NCI-H1694 (cell line): Measurements from ENCODE around the gene CD300H.
A peak's percentile ranks its signal among the peaks of the same experiment; 100 is the strongest.
"Not testable (repeated sequence)": the region's sequence is repeated elsewhere in the genome, so short reads cannot be mapped to it uniquely, and the experiment has no call there.

Experiments used
- DNase-seq: peaks from one replicate; lab custom pipeline; 2025; lab: John Stamatoyannopoulos, UW

The CD300H gene

DNA sequence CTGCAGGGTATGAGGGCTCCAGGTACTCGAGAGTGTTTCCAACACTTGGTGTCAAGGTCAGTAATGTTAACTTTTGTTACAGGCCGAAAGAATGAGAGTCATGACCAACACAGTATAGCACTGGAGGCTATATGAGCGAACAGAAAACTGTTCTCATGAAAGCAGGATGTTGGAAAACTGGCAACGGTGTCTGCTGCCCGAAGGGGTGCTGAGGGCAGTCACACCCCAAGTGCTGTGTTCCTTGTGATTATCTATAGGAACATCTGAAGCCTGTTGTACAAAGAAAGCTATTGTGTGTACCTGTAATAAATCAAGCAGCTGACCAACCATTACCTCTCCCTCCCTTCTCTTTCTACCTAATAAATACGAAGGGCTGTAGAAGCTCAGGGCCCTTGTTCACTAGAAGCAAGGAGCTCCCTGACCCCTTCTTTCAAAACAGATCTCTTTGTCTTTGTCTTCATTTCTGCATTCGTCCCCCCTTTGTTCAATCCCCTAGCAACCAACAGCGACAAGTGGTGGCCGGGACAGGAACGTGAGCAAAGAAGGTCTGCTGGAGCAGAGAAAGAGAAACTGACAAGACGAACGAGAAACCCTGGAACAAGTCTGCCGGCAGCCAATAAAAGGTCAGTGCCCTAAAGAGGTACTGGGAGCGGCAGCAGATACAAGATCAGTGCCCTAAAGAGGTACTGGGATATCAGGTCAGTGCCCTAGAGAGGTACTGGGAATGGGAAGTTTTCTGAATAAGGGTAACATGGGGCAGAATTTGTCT is 17.2 kb upstream of the CD300H start:
- no peak for DNase-seq

DNA sequence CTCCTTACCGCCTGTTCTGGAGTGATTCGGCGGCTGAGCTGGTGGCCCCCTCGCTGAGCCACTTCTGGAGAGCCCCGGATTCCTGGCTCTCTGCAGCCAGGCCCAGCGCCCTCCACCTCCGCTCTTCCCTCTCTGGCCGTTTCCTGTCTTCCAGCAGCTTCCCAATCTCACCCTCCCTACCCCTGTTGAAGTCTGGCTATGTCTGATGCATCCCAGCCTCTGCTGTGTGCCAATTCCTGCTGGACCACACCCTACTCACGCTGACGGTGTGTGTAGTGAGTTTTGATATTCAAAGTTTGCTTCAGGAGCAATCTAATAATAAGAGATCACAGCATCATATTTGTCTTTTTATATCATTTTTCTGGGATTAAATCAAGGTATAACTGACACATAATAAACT is 15.3 kb upstream of the CD300H start:
- DNase-seq, result no peak

DNA sequence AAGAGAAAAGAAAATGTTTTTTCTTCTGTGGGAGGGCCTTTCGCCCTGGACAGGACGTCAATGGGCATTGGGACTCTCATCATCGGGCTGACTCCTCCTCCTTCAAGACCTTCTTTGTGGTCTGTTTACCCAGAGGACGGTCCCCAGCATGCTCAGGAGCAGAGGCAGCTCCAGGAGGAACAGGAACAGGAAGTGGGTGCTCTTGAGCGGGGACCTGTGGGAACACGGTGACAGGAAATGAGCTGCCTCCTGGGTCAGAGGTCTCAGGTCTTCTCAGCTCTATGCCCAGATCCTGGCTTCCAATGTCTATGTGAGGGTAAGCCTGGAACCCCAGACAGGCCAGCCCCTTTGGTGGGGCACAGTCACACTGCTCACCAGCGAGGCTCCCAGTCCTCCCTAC is 12.6 kb upstream of the CD300H start:
- DNase-seq, result no peak

DNA sequence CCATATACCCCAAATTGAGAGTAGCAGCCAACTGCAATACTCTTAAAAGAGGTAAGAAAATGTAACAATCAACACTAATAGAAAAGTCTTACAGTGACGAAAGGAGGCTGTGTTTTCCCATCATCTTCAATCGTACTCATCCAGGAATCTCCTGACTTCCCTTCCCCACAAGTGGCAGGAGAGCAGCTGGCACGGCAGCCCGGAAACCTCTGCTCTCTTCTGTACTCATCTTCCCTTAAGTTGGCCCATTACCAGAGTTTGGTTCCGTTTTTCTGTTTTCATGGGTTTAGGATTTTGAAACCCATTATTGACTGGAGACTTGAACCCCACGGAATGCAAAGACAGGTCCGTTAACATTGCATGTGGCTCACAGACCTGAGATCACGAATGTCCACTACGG is 11.7 kb upstream of the CD300H start:
- DNase-seq, result no peak

DNA sequence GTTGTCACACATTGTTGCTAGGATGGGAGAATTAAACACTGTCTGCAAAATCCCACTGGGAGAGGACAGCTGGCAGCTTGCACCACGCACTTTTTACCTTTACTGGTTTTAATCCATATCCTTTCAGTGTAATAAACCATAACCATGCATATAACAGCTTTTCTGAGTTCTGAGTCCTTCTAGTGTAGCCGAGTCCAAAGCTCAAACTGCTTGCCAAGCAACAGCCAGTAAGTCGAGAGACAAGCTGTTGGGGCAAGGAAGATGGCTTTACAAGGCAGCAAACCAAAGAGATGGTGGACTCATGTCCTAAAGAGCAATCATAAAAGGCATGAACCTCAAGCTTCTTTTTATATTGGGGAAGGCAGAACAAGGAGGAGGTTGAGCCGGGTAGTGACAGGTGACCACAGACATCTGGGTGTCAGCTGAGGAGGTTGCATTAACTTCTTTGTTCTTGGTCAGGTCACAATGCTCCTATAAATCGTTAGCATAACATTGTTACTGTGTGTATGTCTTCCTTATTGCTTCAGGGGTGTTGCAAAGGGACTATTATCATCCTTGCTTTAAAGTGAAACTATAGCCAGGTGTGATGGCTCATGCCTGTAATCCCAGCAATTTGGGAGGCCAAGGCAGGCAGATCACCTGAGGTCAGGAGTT is 7.3 kb upstream of the CD300H start:
- DNase-seq, result no peak

- DNase-seq, result not testable (repeated sequence)
These were observed 6.3 kb upstream of the CD300H start for GRCh38 chr17:74573635-74574034.

GRCh38 chr17:74573169-74573568 is 5.9 kb upstream of the CD300H start:
- DNase-seq, result no peak

DNA sequence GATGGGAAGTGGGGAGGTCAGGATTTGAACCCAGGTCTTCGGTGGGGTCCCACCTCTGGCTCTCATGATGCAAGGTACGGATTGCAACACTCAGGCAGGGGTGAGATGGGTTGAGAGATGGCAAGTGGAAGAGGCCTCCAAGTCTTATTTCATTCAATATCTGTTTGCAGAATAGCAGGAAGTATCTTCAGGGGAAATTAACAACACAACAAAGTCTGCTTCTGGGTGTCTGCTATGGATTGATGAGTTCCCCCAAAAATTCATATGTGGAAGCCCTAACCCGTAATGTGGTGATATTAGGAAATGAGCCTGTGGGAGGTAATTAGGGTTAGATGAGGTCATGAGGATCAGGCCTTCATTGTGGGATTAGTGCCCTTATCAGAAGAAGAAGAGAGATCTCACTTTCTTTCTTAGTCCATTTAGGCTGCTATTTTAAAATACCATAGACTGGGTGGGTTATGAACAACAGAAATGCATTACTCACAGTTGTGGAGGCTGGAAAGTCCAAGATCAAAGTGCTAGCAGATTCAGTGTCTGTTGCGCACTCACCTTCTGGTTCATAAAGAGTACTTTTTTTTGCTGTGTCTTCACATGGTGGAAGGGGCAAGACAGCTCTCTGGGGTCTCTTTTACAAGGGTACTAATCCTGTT is 4.4 kb upstream of the CD300H start:
- no peak for DNase-seq

DNA sequence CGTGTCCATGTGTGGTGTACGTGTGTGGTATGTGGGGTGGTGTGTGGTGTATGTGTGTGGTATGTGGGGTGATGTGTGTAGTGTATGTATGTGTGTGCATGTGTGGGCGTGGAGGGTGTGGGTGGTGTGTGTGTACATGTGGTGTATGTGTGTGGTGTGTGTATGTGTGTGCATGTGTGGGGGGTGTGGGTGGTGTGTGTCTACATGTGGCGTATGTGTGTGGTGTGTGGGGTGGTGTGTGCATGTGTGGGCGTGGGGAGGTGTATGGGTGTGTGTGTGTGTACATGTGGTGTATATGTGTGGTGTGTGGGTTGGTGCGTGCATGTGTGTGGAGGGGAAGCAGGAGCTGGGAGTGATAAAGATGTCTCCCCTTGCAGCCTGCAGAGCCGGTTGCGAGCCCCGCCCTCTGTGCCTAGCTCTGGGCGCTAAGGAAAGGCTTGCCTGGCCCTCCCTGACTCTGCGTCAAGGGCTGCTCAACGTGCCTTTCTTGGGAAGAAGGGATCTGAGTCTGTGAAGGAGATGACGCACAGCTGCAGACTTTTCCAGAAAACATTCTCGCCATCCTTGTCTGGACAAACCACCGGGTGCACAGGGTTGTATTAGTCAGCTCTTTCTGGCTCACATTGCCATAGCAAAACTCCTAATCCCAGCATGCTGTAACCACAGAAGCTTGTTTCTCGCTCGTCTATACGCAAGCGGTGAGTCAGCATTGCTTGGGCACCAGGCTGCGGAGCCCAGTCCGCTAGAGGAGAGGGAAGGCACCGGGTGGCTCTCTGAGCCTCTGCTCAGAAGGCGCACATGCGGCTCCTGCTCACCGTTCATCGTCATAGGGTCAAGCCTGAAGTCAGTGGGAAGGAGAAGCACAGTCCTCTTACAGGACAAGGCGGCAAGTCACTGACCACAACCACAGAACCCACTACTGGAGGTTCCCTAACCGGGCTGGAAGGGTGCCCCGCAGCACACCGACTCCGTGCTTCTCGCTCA is 2.0 kb upstream of the CD300H start:
- no peak for DNase-seq

DNA sequence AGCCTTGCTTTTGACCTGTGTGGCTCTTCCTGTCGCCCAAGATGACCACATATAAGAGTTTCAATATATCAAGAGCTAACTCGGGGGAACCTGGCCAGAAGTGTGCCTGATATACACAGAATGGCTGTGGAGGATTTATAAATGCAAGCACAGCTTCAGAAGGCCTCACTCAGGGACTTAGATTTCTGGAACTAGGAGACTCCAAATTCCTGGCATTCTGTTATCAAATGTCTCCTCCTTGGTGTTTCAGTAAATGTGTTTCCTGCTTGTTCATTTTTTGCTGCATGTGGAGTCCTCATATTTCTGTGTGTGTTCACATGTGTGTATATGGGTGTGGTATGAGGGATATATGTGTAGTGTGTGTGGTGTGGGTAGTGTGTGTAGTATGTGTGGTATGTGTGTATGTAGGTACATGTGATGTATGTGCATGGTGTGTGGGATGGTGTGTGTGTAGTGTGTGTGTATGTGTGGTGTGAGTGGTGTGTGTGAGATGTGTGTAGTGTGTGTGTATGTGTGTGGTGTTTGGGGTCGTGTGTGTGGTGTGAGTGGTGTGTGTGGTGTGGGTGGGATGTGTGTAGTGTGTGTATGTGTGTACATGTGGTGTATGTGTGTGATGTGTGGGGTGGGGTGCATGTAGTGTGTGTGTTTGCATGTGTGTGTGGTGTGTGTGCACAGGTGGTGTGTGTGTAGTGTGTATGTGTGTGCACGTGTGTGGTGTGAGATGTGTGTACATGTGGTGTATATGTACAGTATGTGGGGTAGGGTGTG is 981 bp upstream of the CD300H start:
- no peak for DNase-seq

- peak; percentile 56 for DNase-seq
These were observed 1.1 kb downstream of the CD300H start for GRCh38 chr17:74566132-74566753.

DNA sequence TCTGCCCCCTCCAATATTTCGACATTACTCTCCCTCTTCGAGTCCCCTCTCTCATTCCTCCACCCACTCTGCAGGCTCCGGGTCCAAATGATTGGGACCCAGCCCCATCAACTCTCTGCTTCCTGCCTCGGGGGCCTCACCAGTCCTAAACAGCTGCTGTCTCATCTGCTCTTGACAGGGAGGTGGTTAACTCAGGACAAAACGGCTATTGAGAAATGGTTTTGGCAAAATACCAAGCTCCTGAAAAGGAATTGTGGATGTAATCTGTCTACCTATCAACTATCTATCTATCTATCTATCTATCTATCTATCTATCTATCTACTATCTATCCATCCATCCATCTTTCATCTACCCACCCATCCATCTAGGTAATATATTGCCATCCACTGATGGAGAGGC is 2.2 kb downstream of the CD300H start:
- DNase-seq, result no peak

DNA sequence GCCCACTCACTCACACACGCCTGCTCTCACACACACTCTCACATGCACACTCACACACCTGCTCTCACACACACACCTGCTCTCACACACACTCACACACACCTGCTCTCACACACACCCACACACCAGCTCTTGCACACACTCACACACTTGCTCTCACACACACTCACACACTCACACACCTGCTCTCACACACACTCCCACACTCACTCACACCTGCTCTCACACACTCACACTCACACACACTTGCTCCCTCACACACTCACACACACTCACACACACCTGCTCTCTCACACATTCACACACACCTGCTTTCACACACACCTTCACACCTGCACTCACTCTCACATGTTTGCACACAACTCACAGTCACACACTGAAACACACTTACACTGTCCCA is 4.0 kb downstream of the CD300H start:
- no peak for DNase-seq

- no peak for DNase-seq
These were observed 5.7 kb downstream of the CD300H start for GRCh38 chr17:74561586-74561985.

GRCh38 chr17:74558882-74559519 is 8.3 kb downstream of the CD300H start:
- no peak for DNase-seq

- not testable (repeated sequence) for DNase-seq
These were observed 8.9 kb downstream of the CD300H start for GRCh38 chr17:74558402-74558801.

DNA sequence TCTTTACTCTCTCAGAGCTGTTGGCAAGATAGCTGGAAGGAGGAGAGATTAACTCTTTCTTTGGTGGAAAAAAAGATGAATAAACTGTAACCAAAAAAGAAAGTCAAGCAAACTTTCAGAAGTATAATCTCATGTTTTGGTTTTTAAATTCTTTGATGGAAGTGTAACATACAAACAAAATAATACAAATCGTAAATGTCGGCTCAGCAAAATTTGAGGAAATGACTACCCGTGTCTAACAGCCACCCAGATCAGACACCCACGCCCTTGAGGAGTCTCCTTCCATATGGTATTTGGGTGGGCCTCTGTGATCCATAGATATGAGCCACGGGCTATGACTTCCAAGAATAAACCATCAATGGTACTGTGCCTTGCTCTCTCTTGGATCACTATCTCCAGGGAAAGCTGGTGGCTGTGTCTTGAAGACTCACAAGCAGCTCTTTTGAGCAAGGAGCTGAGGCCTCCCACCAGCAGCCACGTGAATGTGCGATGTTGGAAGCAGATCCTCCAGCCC is 11.8 kb downstream of the CD300H start:
- no peak for DNase-seq

DNA sequence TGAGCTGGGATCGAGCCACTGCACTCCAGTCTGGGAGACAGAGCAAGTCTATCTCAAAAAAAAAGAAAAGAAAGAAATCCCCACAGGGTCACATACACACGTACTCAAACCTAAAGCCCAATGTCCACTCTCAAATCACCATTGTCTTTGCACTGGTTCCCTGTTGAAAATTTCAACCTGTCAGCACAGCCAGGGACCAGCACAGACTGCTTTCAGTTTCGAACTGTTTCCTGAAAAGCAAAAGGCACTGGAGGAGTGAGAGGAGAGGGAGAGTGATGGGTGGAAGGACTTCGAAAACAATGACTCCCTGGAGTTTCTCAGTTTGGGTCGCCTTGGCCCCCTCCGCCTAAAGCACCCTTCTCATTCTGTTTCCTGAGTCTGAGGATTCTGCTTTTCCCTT is 12.4 kb downstream of the CD300H start:
- no peak for DNase-seq

DNA sequence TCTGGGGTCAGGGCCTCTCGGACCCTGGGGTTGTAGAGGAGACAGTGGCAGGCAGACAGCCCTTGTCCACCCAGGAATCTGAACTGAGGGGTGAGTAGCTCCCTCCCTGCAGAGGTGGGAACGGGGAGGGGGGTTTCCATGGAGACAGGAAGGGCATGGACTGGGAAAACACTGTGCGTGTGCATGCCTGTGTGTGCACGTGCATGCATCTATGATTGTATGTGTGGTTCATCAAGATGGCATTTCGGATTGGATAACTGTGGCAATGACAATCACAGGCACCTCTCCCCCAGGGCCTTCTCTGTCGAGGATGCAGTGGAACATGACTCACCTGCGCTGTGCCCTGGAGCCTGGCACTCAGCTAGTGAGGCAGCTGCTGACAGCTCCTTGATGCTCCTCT is 15.3 kb downstream of the CD300H start:
- DNase-seq, result no peak

GRCh38 chr17:74550602-74551001 is 16.7 kb downstream of the CD300H start:
- no peak for DNase-seq
